GM19025 (cell line): ENCODE measurements around the gene COL4A1.

ENCODE experiments used
- ATAC-seq: cut with Tn5 transposase; IDR thresholded peaks from one replicate; pipeline ENCODE4 v1.9.1; 2021; ENCODE audit warnings: mild to moderate bottlenecking, low read depth, moderate library complexity; ENCODE audit not compliant: unreplicated experiment

Gene COL4A1

DNA sequence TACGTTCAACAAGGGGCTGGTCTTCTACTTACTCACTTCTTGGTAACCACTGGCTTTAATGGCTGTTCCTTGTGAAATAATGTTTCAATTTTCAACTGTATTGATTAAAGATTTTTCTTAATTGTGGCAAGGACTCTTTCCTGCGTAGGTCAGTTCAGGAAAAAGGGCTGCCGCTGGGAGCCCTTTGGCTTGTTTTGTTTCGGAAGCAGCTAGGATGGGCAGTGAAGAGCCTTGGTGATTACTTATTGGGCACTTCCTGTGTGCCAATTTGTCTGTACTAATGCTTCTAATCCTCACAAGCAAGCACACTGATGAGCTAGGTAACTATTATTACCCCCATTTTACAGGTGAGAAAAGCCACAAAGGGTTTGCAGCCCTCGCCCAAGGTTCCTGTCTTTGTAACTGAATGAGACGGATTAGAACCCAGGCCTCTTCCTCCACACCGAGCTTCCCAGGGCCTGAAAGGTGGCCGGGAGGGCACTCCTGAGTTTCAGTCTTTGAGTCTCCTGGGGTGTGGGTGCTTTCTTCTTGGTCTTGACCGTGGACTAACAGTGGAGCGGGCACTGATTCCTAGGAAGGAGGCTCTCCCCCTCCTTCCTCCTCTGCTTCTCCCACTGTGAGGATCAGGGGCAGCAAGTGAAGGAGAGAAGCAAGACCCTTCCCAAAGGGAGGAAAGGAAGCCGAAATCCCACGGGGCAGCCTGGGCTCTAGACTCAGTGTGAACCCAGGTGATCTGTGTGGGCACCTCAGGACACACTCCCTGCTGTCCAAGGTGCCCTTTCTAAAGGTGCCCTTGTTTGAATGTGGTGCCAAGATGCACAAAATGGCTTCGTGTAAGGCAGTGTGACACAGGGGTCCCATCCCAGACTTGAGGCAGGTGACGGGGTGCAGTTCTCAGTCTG is 3.8 kb upstream of the COL4A1 start:
- no peak for ATAC-seq

GRCh38 chr13:110309661-110310524 is 2.9 kb upstream of the COL4A1 start:
- ATAC-seq: no peak

- no peak for ATAC-seq
These were observed 1.9 kb upstream of the COL4A1 start for GRCh38 chr13:110308656-110309359.

- ATAC-seq: no peak
These were observed 1.1 kb upstream of the COL4A1 start for GRCh38 chr13:110307767-110308655.

GRCh38 chr13:110306340-110306959 is 507 bp downstream of the COL4A1 start:
- no peak for ATAC-seq

- ATAC-seq: no peak
These were observed 1.0 kb downstream of the COL4A1 start for GRCh38 chr13:110305949-110306339.

GRCh38 chr13:110305544-110305943 is 1.4 kb downstream of the COL4A1 start:
- ATAC-seq: no peak

DNA sequence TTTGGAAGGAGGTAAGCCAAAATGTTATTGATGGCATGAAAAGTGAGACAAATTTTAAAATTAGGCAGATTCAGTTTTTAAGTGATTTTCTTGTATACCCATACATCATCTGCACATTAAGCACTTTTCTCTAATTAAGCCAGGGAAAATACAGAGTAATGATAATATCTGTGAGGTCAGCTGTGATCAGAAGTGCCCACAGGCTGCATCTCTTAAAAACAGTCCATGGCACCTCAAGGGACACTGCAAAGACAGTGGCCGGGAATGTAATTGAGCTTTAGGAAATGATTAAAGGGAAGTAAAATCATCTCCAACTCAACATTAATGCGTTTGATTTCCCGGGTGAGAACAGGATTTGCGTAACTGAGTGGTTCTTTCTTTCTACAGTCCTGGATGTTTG is 2.0 kb downstream of the COL4A1 start:
- no peak for ATAC-seq

- ATAC-seq: no peak
These were observed 2.7 kb downstream of the COL4A1 start for GRCh38 chr13:110304256-110304655.

- ATAC-seq: no peak
These were observed 3.3 kb downstream of the COL4A1 start for GRCh38 chr13:110303644-110304043.

DNA sequence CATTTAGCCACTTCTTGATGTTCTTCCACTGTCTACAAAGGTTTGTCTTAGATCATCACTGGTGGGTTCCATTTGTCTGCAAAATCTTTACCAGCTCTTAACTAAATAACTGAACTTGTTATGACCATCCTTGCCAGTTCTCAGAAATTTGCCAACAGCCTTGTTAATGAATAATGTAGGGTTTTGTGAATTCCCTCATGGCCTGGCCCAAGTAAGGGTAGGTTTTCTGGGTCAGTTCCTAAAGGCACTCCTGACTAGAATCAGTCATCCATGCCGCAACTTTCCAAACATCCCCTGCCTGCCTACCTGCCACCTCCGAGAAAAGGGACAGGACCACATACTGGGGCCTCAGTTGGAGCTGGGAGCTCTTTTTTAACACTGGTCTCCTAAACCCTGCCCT is 4.0 kb downstream of the COL4A1 start:
- no peak for ATAC-seq

DNA sequence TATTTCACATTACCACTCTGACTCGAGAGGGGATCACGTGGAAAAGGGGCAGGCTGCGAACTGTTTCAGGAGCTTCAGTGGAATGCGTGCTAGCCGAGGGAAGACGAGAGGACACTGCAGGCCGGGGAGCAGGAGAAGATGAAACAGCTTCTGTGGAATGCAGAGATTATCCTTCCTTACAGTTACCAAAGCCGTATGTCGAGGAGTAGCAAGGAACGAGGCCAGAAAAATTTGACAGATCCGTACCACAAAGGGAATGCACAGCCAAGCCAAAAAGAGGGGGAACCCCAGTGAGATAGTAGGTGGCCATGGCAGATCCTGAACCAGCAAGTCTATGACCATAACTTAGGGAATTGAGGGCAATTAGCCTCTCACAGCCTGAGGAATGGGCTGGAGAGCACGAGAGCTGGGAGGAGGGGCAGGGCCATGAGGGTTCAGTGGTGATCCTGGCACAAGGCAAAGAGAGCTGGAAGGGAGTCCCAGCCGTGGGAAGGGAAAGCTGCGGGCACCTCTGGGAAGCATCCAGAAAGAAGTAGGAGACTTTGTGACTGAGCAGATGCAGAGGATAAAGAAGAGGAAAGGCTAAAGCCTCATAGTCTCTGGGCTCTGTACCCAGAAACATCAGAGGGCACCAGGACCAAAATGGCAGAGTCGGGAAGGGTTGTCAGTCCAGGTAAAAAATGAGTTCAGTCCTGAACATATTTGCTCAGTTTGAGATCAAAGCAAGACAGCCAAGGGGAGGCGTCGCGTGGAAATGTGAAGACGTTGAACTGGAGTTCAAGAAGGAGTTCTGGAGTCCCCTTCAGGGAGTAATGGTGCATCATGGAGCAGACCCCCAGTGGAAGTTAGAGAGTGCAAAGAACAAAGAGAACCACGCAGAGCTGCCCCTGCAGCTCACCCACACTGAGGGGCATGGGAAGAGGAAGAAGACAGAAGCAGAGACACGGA is 5.1 kb downstream of the COL4A1 start:
- no peak for ATAC-seq

DNA sequence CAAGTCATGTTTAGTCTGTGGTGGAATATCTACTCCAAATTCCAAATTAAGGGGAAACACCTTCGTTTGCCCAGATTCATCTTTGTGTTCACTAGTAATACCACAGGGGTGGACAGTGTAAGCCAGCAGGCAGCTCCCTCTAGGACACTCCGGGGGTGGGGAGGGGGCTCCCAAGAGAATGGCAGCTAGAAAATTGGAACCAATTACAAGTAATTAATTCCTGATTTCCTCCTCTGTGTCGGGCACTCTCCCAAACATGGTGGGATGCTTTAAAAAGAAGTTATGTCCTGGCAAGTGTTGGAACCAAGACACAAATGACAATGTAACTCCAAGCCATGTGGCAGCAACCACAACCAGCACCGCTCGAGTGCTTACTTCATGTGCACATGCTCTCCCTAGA is 5.9 kb downstream of the COL4A1 start:
- no peak for ATAC-seq

DNA sequence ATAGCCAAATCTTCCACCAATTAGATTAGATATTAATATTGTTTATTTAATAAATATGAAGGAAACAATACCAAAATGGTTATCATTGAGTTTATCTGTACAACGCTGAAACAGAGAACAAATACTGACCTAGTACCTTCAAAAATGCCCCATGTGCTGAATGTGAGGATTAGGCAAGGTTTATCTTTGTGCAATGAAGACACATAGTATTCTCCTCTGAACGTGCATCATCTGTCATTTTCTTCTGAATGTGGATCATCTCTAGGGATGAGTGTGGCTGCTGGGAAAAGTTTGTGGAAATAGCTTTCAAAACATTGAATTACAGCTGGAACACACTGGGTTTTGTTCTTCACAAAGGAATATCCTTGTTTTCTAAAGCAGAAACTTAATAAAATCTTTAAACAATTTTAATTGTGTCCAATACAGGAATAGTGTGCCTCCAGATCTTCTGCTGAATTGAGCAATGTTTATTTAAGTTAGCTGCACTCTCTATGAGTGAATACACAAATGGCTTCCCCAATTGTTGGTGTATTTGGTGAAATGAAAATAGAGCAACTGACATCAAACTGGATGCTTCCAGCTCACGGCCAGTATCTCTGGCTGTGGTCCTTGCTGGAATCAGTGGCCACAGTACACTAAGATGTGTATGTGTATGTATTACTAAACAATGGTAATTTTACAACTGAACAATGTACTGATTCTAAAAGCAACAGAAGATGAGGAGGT is 6.7 kb downstream of the COL4A1 start:
- ATAC-seq: no peak

DNA sequence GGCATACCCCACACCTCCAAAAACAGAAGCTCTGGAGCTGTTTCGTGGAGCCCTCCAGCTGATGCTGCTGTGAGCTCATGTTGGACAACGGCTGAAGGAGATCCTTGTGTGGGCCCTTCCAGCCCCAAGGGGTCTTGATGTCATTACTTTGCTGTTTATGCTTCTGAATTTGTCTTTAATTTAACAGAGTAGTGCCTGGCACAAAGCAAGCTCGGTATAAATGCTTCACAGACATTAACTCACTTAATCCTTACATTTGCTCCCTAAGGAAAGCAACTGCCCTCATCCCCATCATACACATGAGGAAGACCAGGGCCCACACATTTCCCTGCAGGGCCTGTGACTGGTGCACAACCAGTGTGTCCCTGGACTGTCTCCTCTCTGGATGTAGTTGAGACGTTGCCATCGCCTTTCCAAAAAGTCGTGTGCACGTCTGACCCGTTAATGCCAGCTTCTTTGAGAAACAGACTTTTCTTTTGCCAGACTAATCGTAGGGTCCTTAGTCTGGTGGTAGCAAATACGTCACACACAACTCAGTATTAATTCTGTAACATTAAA is 7.6 kb downstream of the COL4A1 start:
- ATAC-seq: no peak

DNA sequence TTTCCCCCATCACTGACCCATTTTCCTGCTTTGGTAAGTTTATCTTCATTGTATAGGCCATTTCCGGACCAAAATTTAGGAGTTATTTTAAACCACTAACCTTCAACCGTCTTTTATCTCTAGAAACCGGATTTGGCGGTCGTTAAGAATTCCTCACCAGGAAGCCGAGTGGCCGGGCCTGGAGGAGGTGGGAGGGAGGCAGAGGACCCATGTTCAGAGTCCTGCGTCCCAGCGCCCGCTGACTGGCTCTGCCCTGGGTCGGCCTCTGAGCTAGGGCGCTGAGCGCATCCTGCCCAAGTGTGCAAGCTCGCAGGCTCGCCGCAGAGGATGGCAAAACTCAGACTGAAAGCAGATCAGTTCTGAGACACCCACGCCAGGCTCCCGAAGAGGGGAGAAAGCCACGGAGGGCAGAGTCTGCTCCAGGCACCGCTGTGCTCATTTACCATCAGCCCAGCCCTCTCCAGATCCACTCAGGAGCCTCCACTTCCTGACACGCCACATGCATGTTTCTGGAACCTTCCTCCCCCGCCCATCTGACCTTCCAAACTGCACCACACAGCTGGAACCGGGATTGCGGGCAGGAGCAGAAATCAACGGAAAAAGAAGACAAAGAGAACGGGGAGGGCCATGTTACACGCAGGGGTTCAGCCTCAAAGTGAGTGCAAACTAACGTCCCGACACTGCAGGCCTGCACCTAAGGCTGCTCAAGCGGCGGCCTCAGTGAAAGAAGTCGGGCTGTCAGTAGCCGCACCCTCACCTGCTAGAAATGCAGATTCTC is 8.3 kb downstream of the COL4A1 start:
- no peak for ATAC-seq
